H1 (cell line): ENCODE data around the gene MRPL20. TPM values are rescaled to one million over a fixed set of nuclear protein-coding genes. Genes with fewer than 3 reads are reported as not detected.
"Not testable (repeated sequence)": the region's sequence is repeated elsewhere in the genome, so short reads cannot be mapped to it uniquely, and the experiment has no call there.

Source experiments
- CTCF ChIA-PET: fragments of 300-600 bp; sonication (Branson Sonifier 250); formaldehyde crosslinking; loops from one replicate; lab custom pipeline; 2021; ENCODE audit not compliant: partially characterized antibody; lab: Charles Lee
- POLR2A ChIA-PET: fragments of 300-600 bp; sonication (Branson Sonifier 250); formaldehyde crosslinking; loops from one replicate; lab custom pipeline; 2021; ENCODE audit warnings: inconsistent platforms; ENCODE audit not compliant: partially characterized antibody; lab: Charles Lee
- DNase-seq, 2 experiments: peaks; one replicate each; pipeline versions ENCODE4 v3.0.0 to v3.0.0-alpha.2; 2010 to 2022; ENCODE audit warnings: low spot score in 2 of 2, low read depth in 1 of 2, mixed read lengths in 1 of 2
- FAIRE-seq: peaks from 2 replicates; lab custom pipeline; 2011; peaks lifted over from hg19 to GRCh38; lab: Jason Lieb, UNC
- H2AFZ ChIP-seq: 2 replicates; pipeline ENCODE4 v1.8.1; 2012; ENCODE audit warnings: low read length, inconsistent platforms
- H2AK5ac ChIP-seq: 2 replicates; pipeline ENCODE4 v1.6.1; 2013; ENCODE audit warnings: low read depth, low read length
- H2BK120ac ChIP-seq: replicated peaks from 2 replicates; pipeline ENCODE3; 2013; ENCODE audit warnings: low read depth, low read length, inconsistent platforms
- H2BK12ac ChIP-seq: 2 replicates; pipeline ENCODE4 v1.6.1; 2013; ENCODE audit warnings: low read depth, low read length
- H2BK15ac ChIP-seq: 2 replicates; pipeline ENCODE4 v1.6.1; 2013; ENCODE audit warnings: low read length
- H2BK20ac ChIP-seq: 2 replicates; pipeline ENCODE4 v1.6.1; 2013; ENCODE audit warnings: low read length
- H2BK5ac ChIP-seq: 2 replicates; pipeline ENCODE4 v1.6.1; 2013; ENCODE audit warnings: low read depth, low read length
- H3K14ac ChIP-seq: 2 replicates; pipeline ENCODE4 v1.6.1; 2013; ENCODE audit warnings: inconsistent platforms; ENCODE audit not compliant: insufficient read length
- H3K18ac ChIP-seq: 2 replicates; pipeline ENCODE4 v1.6.1; 2013; ENCODE audit warnings: low read length; ENCODE audit errors: extremely low read depth
- H3K23ac ChIP-seq: 2 replicates; pipeline ENCODE4 v1.6.1; 2013; ENCODE audit warnings: inconsistent platforms; ENCODE audit not compliant: insufficient read length
- H3K23me2 ChIP-seq: 2 replicates; pipeline ENCODE4 v1.6.1; 2013; ENCODE audit warnings: low read depth, low read length
- H3K27ac ChIP-seq: 2 replicates; pipeline ENCODE4 v1.6.1; 2011; ENCODE audit warnings: low read depth, low read length, inconsistent platforms
- H3K27me3 ChIP-seq, 4 experiments: replicated peaks in 1 of 4; 1 replicate in 1 of 4; 2 replicates in 3 of 4; pipeline versions ENCODE4 v1.6.1 to v1.8.1; 2011 to 2013; ENCODE audit warnings: low read length in 3 of 4, mild to moderate bottlenecking in 3 of 4, inconsistent platforms in 2 of 4, mixed read lengths in 2 of 4, moderate library complexity in 1 of 4; ENCODE audit not compliant: control insufficient read depth in 3 of 4, insufficient read depth in 3 of 4; ENCODE audit errors: extremely low read depth in 1 of 4
- H3K36me3 ChIP-seq, 4 experiments: 2 replicates each; pipeline versions ENCODE4 v1.6.1 to v1.8.1; 2011 to 2013; ENCODE audit warnings: mild to moderate bottlenecking in 4 of 4, low read length in 3 of 4, moderate library complexity in 2 of 4, control low read depth in 1 of 4, inconsistent platforms in 1 of 4; ENCODE audit not compliant: insufficient read depth in 4 of 4, control insufficient read depth in 2 of 4
- H3K4ac ChIP-seq: replicated peaks from 2 replicates; pipeline ENCODE3; 2013; ENCODE audit warnings: low read length, low read depth, mixed read lengths, inconsistent platforms; ENCODE audit not compliant: insufficient read length
- H3K4me1 ChIP-seq, 4 experiments: replicated peaks in 1 of 4; 1 replicate in 1 of 4; 2 replicates in 3 of 4; pipeline versions ENCODE4 v1.6.1 to v1.8.1; 2011 to 2013; ENCODE audit warnings: low read length in 3 of 4, inconsistent platforms in 2 of 4, mixed read lengths in 1 of 4; ENCODE audit not compliant: insufficient read depth in 4 of 4, control insufficient read depth in 3 of 4
- H3K4me2 ChIP-seq, 2 experiments: 2 replicates each; pipeline versions ENCODE4 v1.6.1 to v1.8.1; 2011 to 2013; ENCODE audit warnings: low read depth in 2 of 2, low read length in 2 of 2, control low read depth in 1 of 2, inconsistent platforms in 1 of 2, mild to moderate bottlenecking in 1 of 2; ENCODE audit not compliant: insufficient read depth in 1 of 2
- H3K4me3 ChIP-seq, 4 experiments: fragments of 200-600, 300-600 bp in 1 of 4; sonication (generic), shearing (Covaris generic), sonication (Bioruptor Twin) in 1 of 4; 2 replicates each; pipeline versions ENCODE4 v1.5.1 to v1.8.1; 2011 to 2016; ENCODE audit warnings: low read length in 4 of 4, low read depth in 3 of 4, control low read depth in 2 of 4, inconsistent platforms in 2 of 4, mild to moderate bottlenecking in 2 of 4, mixed read lengths in 1 of 4, moderate library complexity in 1 of 4; ENCODE audit not compliant: insufficient read depth in 2 of 4; ENCODE audit errors: extremely low read depth in 1 of 4
- H3K56ac ChIP-seq: replicated peaks from 2 replicates; pipeline ENCODE3; 2013; ENCODE audit warnings: low read depth, mild to moderate bottlenecking, mixed read lengths, low read length, inconsistent platforms; ENCODE audit not compliant: insufficient read length
- H3K79me1 ChIP-seq: 2 replicates; pipeline ENCODE4 v1.6.1; 2013; ENCODE audit warnings: low read depth, low read length, control low read depth
- H3K79me2 ChIP-seq, 2 experiments: 2 replicates each; pipeline versions ENCODE4 v1.6.1 to v1.8.1; 2012 to 2013; ENCODE audit warnings: low read length in 2 of 2, mild to moderate bottlenecking in 2 of 2, inconsistent platforms in 1 of 2; ENCODE audit not compliant: insufficient read depth in 2 of 2, control insufficient read depth in 1 of 2
- H3K9ac ChIP-seq, 4 experiments: replicated peaks in 1 of 4; 1 replicate in 1 of 4; 2 replicates in 3 of 4; pipeline versions ENCODE4 v1.6.1 to v1.8.1; 2011 to 2013; ENCODE audit warnings: low read depth in 3 of 4, low read length in 3 of 4, control low read depth in 2 of 4, mild to moderate bottlenecking in 2 of 4, moderate library complexity in 2 of 4, inconsistent platforms in 1 of 4; ENCODE audit errors: extremely low read depth in 1 of 4
- H3K9me3 ChIP-seq, 2 experiments: 2 replicates each; pipeline versions ENCODE4 v1.6.1 to v1.8.1; 2012 to 2013; ENCODE audit warnings: mild to moderate bottlenecking in 2 of 2, moderate library complexity in 2 of 2, control low read depth in 1 of 2, inconsistent platforms in 1 of 2, low read depth in 1 of 2, low read length in 1 of 2, mixed read lengths in 1 of 2; ENCODE audit not compliant: insufficient read depth in 2 of 2
- H4K20me1 ChIP-seq, 2 experiments: replicated peaks in 1 of 2; 2 replicates each; pipeline versions ENCODE3 to v1.8.1; 2011 to 2013; ENCODE audit warnings: inconsistent platforms in 2 of 2, low read length in 2 of 2, mild to moderate bottlenecking in 1 of 2; ENCODE audit not compliant: insufficient read depth in 2 of 2, control insufficient read depth in 1 of 2
- H4K5ac ChIP-seq: 2 replicates; pipeline ENCODE4 v1.6.1; 2013; ENCODE audit warnings: low read length, low read depth, mixed read lengths, inconsistent platforms; ENCODE audit not compliant: insufficient read length
- H4K8ac ChIP-seq: 2 replicates; pipeline ENCODE4 v1.8.0; 2013; ENCODE audit warnings: mild to moderate bottlenecking, moderate library complexity, low read length, inconsistent platforms; ENCODE audit not compliant: insufficient read depth; ENCODE audit errors: extremely low read depth
- H4K91ac ChIP-seq: replicated peaks from 2 replicates; pipeline ENCODE3; 2013; ENCODE audit warnings: low read length, mixed read lengths, inconsistent platforms; ENCODE audit not compliant: insufficient read length
- POLR2AphosphoS5 ChIP-seq: IDR thresholded peaks from 2 replicates; pipeline ENCODE4 v1.6.1; 2011; ENCODE audit warnings: low read depth, low read length
- WGBS, 2 experiments: shearing (Covaris generic) in 1 of 2; methylation state at CpG; one replicate each; pipeline versions ENCODE4 v1.1.6 to v1.1.7; 2013 to 2015; ENCODE audit warnings: low lambda C conversion rate in 2 of 2, mixed read lengths in 2 of 2, inconsistent platforms in 1 of 2, low coverage in 1 of 2, missing lambda C conversion rate in 1 of 2; ENCODE audit not compliant: insufficient replicate concordance in 2 of 2, insufficient coverage in 1 of 2, insufficient read length in 1 of 2; ENCODE audit errors: extremely low coverage in 1 of 2, missing lambda C conversion rate in 1 of 2; 5-methylcytosine and 5-hydroxymethylcytosine counted together
- polyA plus RNA-seq, 7 experiments: library from polyadenylated mRNA; depleted of rRNA in 3 of 7; stranded (reverse) in 5 of 7; unstranded in 2 of 7; fragments of >200 nt in 5 of 7; fragments of 200-250 nt in 2 of 7; gene quantifications; 1 replicate in 5 of 7; 2 replicates in 1 of 7; 4 replicates in 1 of 7; pipeline versions ENCODE4 v1.2.1 to v1.2.3, GENCODE V29; 2011 to 2013; ENCODE audit warnings: missing spikeins in 2 of 7, mixed read lengths in 2 of 7
- total RNA-seq: library from RNA; stranded (reverse); fragmentation: NEBNext Ultra II Directional; extraction: Animal tissue kit (Norgen Biotek cat#: 25700); gene quantifications from 2 replicates; pipeline ENCODE4 v1.2.1, GENCODE V29; 2021

MRPL20 gene
- total and polyA plus RNA-seq, 2 of the 8 experiments (the other 6 are each of a cell fraction or from before 2014, with no cell fraction given): 126 to 151 TPM

DNA sequence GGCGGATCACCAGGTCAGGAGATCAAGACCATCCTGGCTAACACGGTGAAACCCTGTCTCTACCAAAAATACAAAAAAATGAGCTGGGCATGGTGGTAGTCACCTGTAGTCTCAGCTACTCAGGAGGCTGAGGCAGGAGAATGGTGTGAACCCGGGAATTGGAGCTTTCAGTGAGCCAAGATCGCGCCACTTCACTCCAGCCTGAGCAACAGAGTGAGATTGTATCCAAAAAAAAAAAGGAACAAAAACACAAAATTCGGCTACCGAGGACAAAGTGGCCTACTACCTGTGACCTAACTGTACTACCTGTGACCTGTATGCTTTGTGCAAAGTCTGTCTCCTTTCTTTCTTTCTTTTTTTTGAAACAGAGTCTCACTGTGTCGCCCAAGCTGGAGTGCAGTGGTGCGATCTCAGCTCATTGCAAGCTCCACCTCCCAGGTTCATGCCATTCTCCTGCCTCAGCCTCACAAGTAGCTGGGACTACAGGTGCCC is 4.1 kb downstream of the MRPL20 start:
- POLR2A ChIA-PET: interaction anchor here (0.6 to 27.7 kb wide), 11 partner anchors 8 to 149 kb away, joined by 3 to 719 read pairs (median 4); partner anchors contain the start of genes ANKRD65, AURKAIP1, CCNL2 and VWA1
- not testable (repeated sequence) for H3K9me3 ChIP-seq, H4K91ac ChIP-seq, H4K5ac ChIP-seq, H3K23ac ChIP-seq, H2BK120ac ChIP-seq, H2AFZ ChIP-seq, H4K8ac ChIP-seq, H3K27me3 ChIP-seq, H2AK5ac ChIP-seq, H3K56ac ChIP-seq, H3K27ac ChIP-seq, H2BK12ac ChIP-seq, FAIRE-seq, DNase-seq, H2BK15ac ChIP-seq, H3K4me2 ChIP-seq, H3K18ac ChIP-seq, H3K4ac ChIP-seq, H3K4me3 ChIP-seq, H3K14ac ChIP-seq, H2BK5ac ChIP-seq, H2BK20ac ChIP-seq, H3K9ac ChIP-seq
- WGBS, 2 experiments: 93% methylated on average over 9 of the region's 9 CpGs; no CpG with 5 or more reads in 1 of the 2 experiments
- Histone ChIP-seq H3K36me3 (peaks cover 21 to 54% (median 35%) of the 10 kb centered on the region in 4 experiments), H3K23me2 (peaks cover 21% of the 10 kb centered on the region), H3K4me1 (peaks cover 0 to 21% (median 13%) of the 10 kb centered on the region in 4 experiments; a peak in 6 of 7 replicates), H3K79me1 (peaks cover 20% of the 10 kb centered on the region), H3K79me2 (peaks cover 15 to 54% of the 10 kb centered on the region in 2 experiments), H4K20me1 (peaks cover 11 to 26% of the 10 kb centered on the region in 2 experiments)
- CTCF ChIA-PET: interaction anchor here (0.8 to 3.6 kb wide), 22 partner anchors 8 to 148 kb away, joined by 3 to 32 read pairs (median 6); partner anchors contain the start of gene AURKAIP1
- 0 out of 2 replicates have a peak, but pooled peaks have one; percentile 13 for TF ChIP-seq POLR2AphosphoS5
